ENCODE results near the gene SHLD2.
"Not testable (repeated sequence)": the region's sequence is repeated elsewhere in the genome, so short reads cannot be mapped to it uniquely, and the experiment has no call there.

- TF ChIP-seq CTCF (conservative IDR thresholded peaks at IDR 0.05; ENCODE audit: low read length); EZH2phosphoT487 (IDR thresholded peaks at IDR 0.05; ENCODE audit: borderline replicate concordance, low read depth, low read length): not testable (repeated sequence)
These were observed 89.4 kb downstream of the SHLD2 start for GRCh38 chr10:87184421-87184820.

Measured in OCI-LY7 (cell line).